ENCODE measurements around the gene SLC24A3. TPM values are rescaled to one million over a fixed set of nuclear protein-coding genes. Genes with fewer than 3 reads are reported as not detected.

Gene SLC24A3
- total RNA-seq, 4 donors from 2014 or later, result 12.9 to 49.8 (median 27.6) TPM

DNA sequence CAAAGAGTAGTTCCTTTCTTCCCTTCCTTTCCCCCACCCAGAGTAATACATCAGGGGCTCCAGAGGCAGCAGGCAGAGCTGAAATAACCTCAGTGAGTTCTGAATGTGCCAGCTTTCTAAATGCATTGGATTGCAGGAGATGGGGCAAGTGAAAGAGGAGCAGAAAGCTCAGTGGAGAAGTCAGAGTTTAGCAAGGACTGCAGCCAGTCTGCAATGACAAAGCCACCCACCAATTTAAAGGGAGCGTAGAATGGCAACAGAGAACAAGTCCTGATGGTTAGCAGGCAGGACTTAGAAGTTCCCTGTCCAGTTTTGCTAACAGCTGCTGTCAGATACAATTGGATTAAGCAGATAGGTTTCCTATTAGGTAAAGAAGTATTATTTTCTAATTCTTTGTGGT is 342.2 kb downstream of the SLC24A3 start:
- Histone ChIP-seq H3K36me3 (no peaks in the 10 kb centered on the region), H3K27me3 (no peaks in the 10 kb centered on the region), H3K27ac (no peak overlapping the region), H3K4me3 (no peak overlapping the region), H3K9me3 (no peaks in the 10 kb centered on the region), H3K4me1 (no peaks in the 10 kb centered on the region)
- intact Hi-C loops (cut with DNase I; ENCODE audit: low total_unique reads), result no loop called here
- DNase-seq, result no peak
- TF ChIP-seq, protein P1, sequence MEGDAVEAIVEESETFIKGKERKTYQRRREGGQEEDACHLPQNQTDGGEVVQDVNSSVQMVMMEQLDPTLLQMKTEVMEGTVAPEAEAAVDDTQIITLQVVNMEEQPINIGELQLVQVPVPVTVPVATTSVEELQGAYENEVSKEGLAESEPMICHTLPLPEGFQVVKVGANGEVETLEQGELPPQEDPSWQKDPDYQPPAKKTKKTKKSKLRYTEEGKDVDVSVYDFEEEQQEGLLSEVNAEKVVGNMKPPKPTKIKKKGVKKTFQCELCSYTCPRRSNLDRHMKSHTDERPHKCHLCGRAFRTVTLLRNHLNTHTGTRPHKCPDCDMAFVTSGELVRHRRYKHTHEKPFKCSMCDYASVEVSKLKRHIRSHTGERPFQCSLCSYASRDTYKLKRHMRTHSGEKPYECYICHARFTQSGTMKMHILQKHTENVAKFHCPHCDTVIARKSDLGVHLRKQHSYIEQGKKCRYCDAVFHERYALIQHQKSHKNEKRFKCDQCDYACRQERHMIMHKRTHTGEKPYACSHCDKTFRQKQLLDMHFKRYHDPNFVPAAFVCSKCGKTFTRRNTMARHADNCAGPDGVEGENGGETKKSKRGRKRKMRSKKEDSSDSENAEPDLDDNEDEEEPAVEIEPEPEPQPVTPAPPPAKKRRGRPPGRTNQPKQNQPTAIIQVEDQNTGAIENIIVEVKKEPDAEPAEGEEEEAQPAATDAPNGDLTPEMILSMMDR (IDR thresholded peaks at IDR 0.05), result no peak
- TF ChIP-seq POLR2A (IDR thresholded peaks at IDR 0.05), result no peak

DNA sequence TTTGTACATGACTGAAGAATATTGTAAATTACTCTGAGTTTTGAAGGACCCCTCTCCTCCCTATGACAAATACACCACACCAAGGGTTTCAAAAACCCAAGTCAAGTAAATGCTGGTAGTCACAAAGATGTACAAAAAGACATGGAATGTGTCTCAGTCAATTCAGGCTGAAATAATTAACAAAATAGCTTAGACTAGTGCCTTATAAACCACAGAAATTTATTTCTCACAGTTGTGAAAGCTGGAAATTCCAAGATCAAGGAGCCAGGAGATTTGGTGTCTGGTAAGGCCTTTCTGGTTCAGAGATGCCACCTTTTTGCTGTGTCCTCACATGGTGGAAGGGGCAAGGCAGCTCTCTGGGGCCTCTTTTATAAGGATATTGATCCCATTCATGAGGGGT is 343.3 kb downstream of the SLC24A3 start:
- no peaks in the 10 kb centered on the region for H3K4me1 ChIP-seq
- DNase-seq, result no peak
- intact Hi-C loops (cut with DNase I; ENCODE audit: low total_unique reads), result no loop called here
- H3K27me3 ChIP-seq, result no peaks in the 10 kb centered on the region
- no peaks in the 10 kb centered on the region for H3K9me3 ChIP-seq
- H3K36me3 ChIP-seq, result no peaks in the 10 kb centered on the region
- no peak for TF ChIP-seq POLR2A (IDR thresholded peaks at IDR 0.05)
- TF ChIP-seq, protein P1 (IDR thresholded peaks at IDR 0.05), result no peak
- H3K4me3 ChIP-seq, result no peak overlapping the region
- no peak overlapping the region for H3K27ac ChIP-seq

DNA sequence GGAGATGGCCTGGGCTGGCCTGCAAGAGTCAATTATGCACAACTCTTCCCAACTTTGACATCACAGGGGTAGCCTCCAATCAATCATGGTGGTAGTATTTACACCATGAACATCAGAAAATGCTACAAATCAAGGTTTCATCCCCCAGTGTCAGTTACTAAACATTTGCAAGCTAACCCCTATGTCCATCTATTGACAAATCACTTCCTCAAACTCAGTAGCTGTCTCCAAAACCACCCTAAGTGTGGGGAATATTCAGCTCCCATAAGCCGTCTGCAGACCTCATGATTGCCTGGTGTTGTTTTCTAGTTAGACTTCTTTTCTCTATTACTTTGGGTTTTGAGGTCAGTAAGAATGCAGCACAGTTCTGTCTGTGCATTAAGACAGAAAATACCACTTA is 344.8 kb downstream of the SLC24A3 start:
- Histone ChIP-seq H3K4me1 (no peaks in the 10 kb centered on the region), H3K9me3 (no peaks in the 10 kb centered on the region), H3K36me3 (no peaks in the 10 kb centered on the region), H3K27ac (no peak overlapping the region), H3K4me3 (no peak overlapping the region), H3K27me3 (no peaks in the 10 kb centered on the region)
- TF ChIP-seq POLR2A (IDR thresholded peaks at IDR 0.05), result no peak
- TF ChIP-seq, protein P1 (IDR thresholded peaks at IDR 0.05), result no peak
- no peak for DNase-seq
- intact Hi-C loops (cut with DNase I; ENCODE audit: low total_unique reads), result no loop called here

DNA sequence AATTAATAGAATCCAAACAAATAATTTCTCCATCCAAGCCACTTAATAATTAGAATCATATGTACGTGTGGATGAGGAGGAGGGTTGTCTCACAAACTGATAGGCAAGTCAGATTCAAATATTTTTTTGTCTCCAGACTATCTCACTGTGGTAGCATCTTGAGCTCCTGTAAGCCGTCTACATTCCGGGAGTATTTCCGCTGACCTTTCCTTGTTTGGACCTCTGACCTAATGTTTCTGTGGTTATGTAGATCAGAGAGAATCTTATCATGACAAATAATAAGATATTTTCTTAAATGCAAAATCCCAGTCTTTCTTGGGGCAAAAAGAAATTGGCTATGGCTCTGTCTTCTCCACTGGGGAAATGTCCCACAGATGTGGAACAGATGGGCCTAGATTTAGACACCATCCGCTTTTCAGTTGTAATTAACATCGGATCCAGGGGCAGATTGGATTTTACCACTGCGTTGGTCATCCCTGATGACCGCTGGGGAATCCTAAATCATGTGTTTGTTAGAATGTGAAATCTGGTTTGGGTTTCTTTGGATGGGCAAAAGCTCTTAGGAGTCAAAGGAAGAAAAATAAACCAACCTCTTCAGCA is 348.5 kb downstream of the SLC24A3 start:
- Histone ChIP-seq H3K9me3 (no peaks in the 10 kb centered on the region), H3K4me3 (no peak overlapping the region), H3K36me3 (no peaks in the 10 kb centered on the region), H3K4me1 (no peaks in the 10 kb centered on the region), H3K27ac (no peak overlapping the region), H3K27me3 (no peaks in the 10 kb centered on the region)
- peak in 1 of 2 donors; percentile 17 for DNase-seq
- intact Hi-C loops (cut with DNase I; ENCODE audit: low total_unique reads), result no loop called here
- TF ChIP-seq, protein P1 (IDR thresholded peaks at IDR 0.05), result no peak
- TF ChIP-seq POLR2A (IDR thresholded peaks at IDR 0.05), result no peak

DNA sequence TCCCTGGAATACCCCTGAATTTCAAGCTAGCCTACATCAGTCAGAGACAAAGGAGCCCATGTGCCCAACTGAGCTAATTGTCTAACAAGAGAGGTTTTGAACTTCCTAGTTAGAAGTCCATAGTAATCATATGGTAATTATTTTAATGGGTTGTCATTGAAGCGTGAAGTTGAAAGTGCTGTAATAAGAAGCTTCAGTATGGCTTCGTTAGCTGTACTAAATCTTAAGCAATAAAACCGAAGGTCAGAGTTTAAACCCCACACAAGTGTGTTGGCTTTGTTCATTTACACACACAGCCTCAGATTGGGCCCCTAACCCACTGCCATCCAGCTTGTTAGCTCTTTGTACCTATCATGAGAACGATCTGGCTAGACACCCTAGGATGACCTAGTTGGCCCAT is 350.0 kb downstream of the SLC24A3 start:
- intact Hi-C loops (cut with DNase I; ENCODE audit: low total_unique reads), result no loop called here
- TF ChIP-seq POLR2A (IDR thresholded peaks at IDR 0.05), result no peak
- TF ChIP-seq, protein P1 (IDR thresholded peaks at IDR 0.05), result no peak
- Histone ChIP-seq H3K4me3 (no peak overlapping the region), H3K4me1 (no peaks in the 10 kb centered on the region), H3K27ac (no peak overlapping the region), H3K36me3 (no peaks in the 10 kb centered on the region), H3K27me3 (no peaks in the 10 kb centered on the region), H3K9me3 (no peaks in the 10 kb centered on the region)
- DNase-seq, result no peak
